Hepatocyte (in vitro differentiated cells): ENCODE data around the gene FAM120B. TPM values are rescaled to one million over a fixed set of nuclear protein-coding genes. Genes with fewer than 3 reads are reported as not detected.

Experiments used
- DNase-seq: peaks from one replicate; pipeline ENCODE4 v3.0.0-alpha.2; 2016; ENCODE audit warnings: low spot score
- H2AFZ ChIP-seq: fragments of 200-600 bp; sonication (generic); 2 replicates; pipeline ENCODE4 v1.6.0; 2016; ENCODE audit warnings: antibody characterized with exemption, mild to moderate bottlenecking
- H3K27ac ChIP-seq: fragments of 200-600 bp; sonication (generic); 2 replicates; pipeline ENCODE4 v1.5.1; 2016; ENCODE audit warnings: mild to moderate bottlenecking
- H3K27me3 ChIP-seq: fragments of 200-600 bp; sonication (generic); 2 replicates; pipeline ENCODE4 v1.6.1; 2016
- H3K36me3 ChIP-seq: fragments of 200-600 bp; sonication (generic); replicated peaks from 2 replicates; pipeline ENCODE4 v1.5.1; 2016; ENCODE audit warnings: low read depth; ENCODE audit not compliant: insufficient read depth
- H3K4me1 ChIP-seq: fragments of 200-600 bp; sonication (generic); 2 replicates; pipeline ENCODE4 v1.5.1; 2016; ENCODE audit warnings: mild to moderate bottlenecking, moderate library complexity; ENCODE audit not compliant: insufficient read depth
- H3K4me2 ChIP-seq: fragments of 200-600 bp; sonication (generic); 2 replicates; pipeline ENCODE4 v1.6.0; 2016
- H3K4me3 ChIP-seq: fragments of 200-600 bp; sonication (generic); 2 replicates; pipeline ENCODE4 v1.5.1; 2016; ENCODE audit warnings: mild to moderate bottlenecking
- H3K79me2 ChIP-seq: fragments of 200-600 bp; sonication (generic); 2 replicates; pipeline ENCODE4 v1.6.0; 2017; ENCODE audit warnings: mild to moderate bottlenecking
- H3K9me2 ChIP-seq: fragments of 200-600 bp; sonication (generic); replicated peaks from 2 replicates; pipeline ENCODE4 v1.6.0; 2017; ENCODE audit warnings: mild to moderate bottlenecking; ENCODE audit not compliant: insufficient read depth
- H3K9me3 ChIP-seq: fragments of 200-600 bp; sonication (generic); 2 replicates; pipeline ENCODE4 v1.5.1; 2016; ENCODE audit warnings: low read depth, mild to moderate bottlenecking
- H4K20me1 ChIP-seq: fragments of 200-600 bp; sonication (generic); 2 replicates; pipeline ENCODE4 v1.6.0; 2016; ENCODE audit warnings: mild to moderate bottlenecking; ENCODE audit not compliant: insufficient read depth, poor library complexity, severe bottlenecking
- CTCF ChIP-seq: fragments of 200-600 bp; sonication (generic); IDR thresholded peaks from 2 replicates; pipeline ENCODE4 v1.5.1; 2016; ENCODE audit warnings: antibody characterized with exemption, mild to moderate bottlenecking; ENCODE audit not compliant: poor library complexity
- EZH2 ChIP-seq: fragments of 200-600 bp; sonication (generic); IDR thresholded peaks from 2 replicates; pipeline ENCODE4 v1.6.1; 2016; ENCODE audit warnings: antibody characterized with exemption, mild to moderate bottlenecking, borderline replicate concordance
- EZH2phosphoT487 ChIP-seq: fragments of 200-600 bp; sonication (generic); IDR thresholded peaks from one replicate; pipeline ENCODE4 v1.6.1; 2018; ENCODE audit warnings: antibody characterized with exemption, mild to moderate bottlenecking, low read depth, moderate library complexity; ENCODE audit not compliant: unreplicated experiment, severe bottlenecking
- WGBS: methylation state at CpG from one replicate; pipeline ENCODE4 v1.1.6; 2016; ENCODE audit warnings: low lambda C conversion rate; ENCODE audit errors: missing lambda C conversion rate; 5-methylcytosine and 5-hydroxymethylcytosine counted together
- polyA plus RNA-seq: library from polyadenylated mRNA; unstranded; fragments of >200 nt; fragmentation: Nextera tagmentation; extraction: Ambion mirVana; gene quantifications from 2 replicates; pipeline ENCODE4 v1.2.1, GENCODE V29; 2016
- total RNA-seq: library from RNA; depleted of rRNA; stranded (reverse); fragments of >200 nt; gene quantifications from 2 replicates; pipeline ENCODE4 v1.2.3, GENCODE V29; 2014

The FAM120B gene
- total and polyA plus RNA-seq, 2 experiments from 2014 or later = 16.0 to 25.8 TPM

GRCh38 chr6:170367241-170367640 lies 60.7 kb downstream of the FAM120B start:
- Histone ChIP-seq H3K9me2 (no peaks in the 10 kb centered on the region), H3K27me3 (no peaks in the 10 kb centered on the region), H2AFZ (no peak overlapping the region), H3K27ac (no peak overlapping the region), H4K20me1 (no peaks in the 10 kb centered on the region), H3K4me2 (no peak overlapping the region), H3K36me3 (no peaks in the 10 kb centered on the region), H3K4me1 (peaks cover 3% of the 10 kb centered on the region), H3K79me2 (no peaks in the 10 kb centered on the region), H3K4me3 (no peak overlapping the region), H3K9me3 (no peaks in the 10 kb centered on the region)
- no peak for DNase-seq
- no peak for TF ChIP-seq CTCF
- no peak for TF ChIP-seq EZH2
- WGBS = 85% methylated on average over 10 of the region's 10 CpGs

GRCh38 chr6:170368544-170368943 lies 62.0 kb downstream of the FAM120B start:
- no peak for TF ChIP-seq CTCF
- TF ChIP-seq EZH2phosphoT487 = no peak
- TF ChIP-seq EZH2 = no peak
- Histone ChIP-seq H3K79me2 (no peaks in the 10 kb centered on the region), H3K27me3 (no peaks in the 10 kb centered on the region), H2AFZ (no peak overlapping the region), H4K20me1 (no peaks in the 10 kb centered on the region), H3K9me2 (no peaks in the 10 kb centered on the region), H3K4me2 (no peak overlapping the region), H3K4me1 (peaks cover 10% of the 10 kb centered on the region), H3K4me3 (no peak overlapping the region), H3K36me3 (no peaks in the 10 kb centered on the region), H3K9me3 (no peaks in the 10 kb centered on the region), H3K27ac (peak overlapping the region; percentile 9)
- DNase-seq = no peak
- 84% methylated on average over 2 of the region's 2 CpGs for WGBS

- H3K9me2 ChIP-seq = no peaks in the 10 kb centered on the region
- peaks cover 10% of the 10 kb centered on the region for H3K4me1 ChIP-seq
- H3K9me3 ChIP-seq = no peaks in the 10 kb centered on the region
- no peak overlapping the region for H2AFZ ChIP-seq
- H3K79me2 ChIP-seq = no peaks in the 10 kb centered on the region
- no peak for DNase-seq
- H3K4me3 ChIP-seq = no peak overlapping the region
- no peaks in the 10 kb centered on the region for H4K20me1 ChIP-seq
- peak overlapping the region; percentile 12 for H3K4me2 ChIP-seq
- WGBS = 67% methylated on average over 5 of the region's 5 CpGs
- no peak for TF ChIP-seq EZH2phosphoT487
- TF ChIP-seq CTCF = no peak
- TF ChIP-seq EZH2 = no peak
- H3K27ac ChIP-seq = peak overlapping the region; percentile 9
- H3K27me3 ChIP-seq = no peaks in the 10 kb centered on the region
- no peaks in the 10 kb centered on the region for H3K36me3 ChIP-seq
Observed at GRCh38 chr6:170369403-170369802, 62.8 kb downstream of the FAM120B start.

- no peak overlapping the region for H3K4me3 ChIP-seq
- no peaks in the 10 kb centered on the region for H3K79me2 ChIP-seq
- H3K27me3 ChIP-seq = no peaks in the 10 kb centered on the region
- no peak for TF ChIP-seq EZH2phosphoT487
- TF ChIP-seq CTCF = no peak
- no peak for TF ChIP-seq EZH2
- H3K27ac ChIP-seq = no peak overlapping the region
- no peaks in the 10 kb centered on the region for H3K9me2 ChIP-seq
- DNase-seq = no peak
- peaks cover 10% of the 10 kb centered on the region for H3K4me1 ChIP-seq
- H3K9me3 ChIP-seq = no peaks in the 10 kb centered on the region
- no peaks in the 10 kb centered on the region for H4K20me1 ChIP-seq
- H2AFZ ChIP-seq = no peak overlapping the region
- H3K36me3 ChIP-seq = no peaks in the 10 kb centered on the region
- WGBS = 78% methylated on average over 6 of the region's 6 CpGs
- no peak overlapping the region for H3K4me2 ChIP-seq
Observed at GRCh38 chr6:170370416-170370815, 63.9 kb downstream of the FAM120B start.
